Neuronal stem cell (in vitro differentiated cells): Measurements from ENCODE around the gene IL17A.

Source experiments
- DNase-seq: peaks from one replicate; pipeline ENCODE4 v3.0.0-alpha.2; 2013; ENCODE audit warnings: low spot score
- H2AFZ ChIP-seq: one replicate; pipeline ENCODE4 v1.6.1; 2013; ENCODE audit warnings: mild to moderate bottlenecking, low read length, inconsistent platforms
- H2AK5ac ChIP-seq: 2 replicates; pipeline ENCODE4 v1.6.1; 2013; ENCODE audit warnings: low read depth, mild to moderate bottlenecking, inconsistent platforms, low read length, moderate library complexity, mixed read lengths
- H2BK120ac ChIP-seq: 2 replicates; pipeline ENCODE4 v1.6.1; 2013; ENCODE audit warnings: low read depth, mild to moderate bottlenecking, inconsistent platforms, low read length, moderate library complexity, mixed read lengths
- H2BK12ac ChIP-seq: one replicate; pipeline ENCODE4 v1.6.1; 2013; ENCODE audit warnings: low read length, inconsistent platforms
- H2BK15ac ChIP-seq: 2 replicates; pipeline ENCODE4 v1.6.1; 2013; ENCODE audit warnings: mild to moderate bottlenecking, low read length, inconsistent platforms, mixed read lengths
- H2BK5ac ChIP-seq: one replicate; pipeline ENCODE4 v1.6.1; 2013; ENCODE audit warnings: inconsistent platforms, mild to moderate bottlenecking, low read length, moderate library complexity
- H3K14ac ChIP-seq: one replicate; pipeline ENCODE4 v1.6.1; 2013; ENCODE audit warnings: low read length, inconsistent platforms
- H3K18ac ChIP-seq: 2 replicates; pipeline ENCODE4 v1.6.1; 2013; ENCODE audit warnings: low read length, inconsistent platforms
- H3K23ac ChIP-seq: 2 replicates; pipeline ENCODE4 v1.6.1; 2013; ENCODE audit warnings: low read depth, mild to moderate bottlenecking, mixed read lengths, low read length, inconsistent platforms; ENCODE audit not compliant: poor library complexity
- H3K27ac ChIP-seq: replicated peaks from 3 replicates; pipeline ENCODE4 v1.5.1; 2013; ENCODE audit warnings: low read length, inconsistent platforms
- H3K27me3 ChIP-seq, 3 experiments: 2 replicates each; pipeline ENCODE4 v1.6.1; 2013; ENCODE audit warnings: low read length in 3 of 3, mild to moderate bottlenecking in 2 of 3, inconsistent platforms in 1 of 3, low read depth in 1 of 3, mixed read lengths in 1 of 3, moderate library complexity in 1 of 3; ENCODE audit not compliant: control insufficient read depth in 3 of 3, insufficient read depth in 3 of 3
- H3K36me3 ChIP-seq, 2 donors: replicated peaks in 1 of 2; 2 replicates each; pipeline ENCODE4 v1.6.1; 2013; ENCODE audit warnings: low read length in 2 of 2; ENCODE audit not compliant: control insufficient read depth in 2 of 2, insufficient read depth in 2 of 2
- H3K4ac ChIP-seq: 2 replicates; pipeline ENCODE4 v1.6.1; 2013; ENCODE audit warnings: inconsistent platforms, mild to moderate bottlenecking, low read length, moderate library complexity
- H3K4me1 ChIP-seq, 2 donors: 1 replicate in 1 of 2; 2 replicates in 1 of 2; pipeline ENCODE4 v1.6.1; 2013; ENCODE audit warnings: low read length in 2 of 2, low read depth in 1 of 2; ENCODE audit not compliant: control insufficient read depth in 2 of 2, insufficient read depth in 1 of 2
- H3K4me2 ChIP-seq: one replicate; pipeline ENCODE4 v1.6.1; 2013; ENCODE audit warnings: mild to moderate bottlenecking, low read length, inconsistent platforms; ENCODE audit not compliant: insufficient read depth, poor library complexity, severe bottlenecking
- H3K4me3 ChIP-seq, 2 donors: 2 replicates each; pipeline ENCODE4 v1.5.1; 2013; ENCODE audit warnings: low read length in 2 of 2, mild to moderate bottlenecking in 2 of 2, inconsistent platforms in 1 of 2, moderate library complexity in 1 of 2
- H3K79me1 ChIP-seq: one replicate; pipeline ENCODE4 v1.6.1; 2013; ENCODE audit warnings: low read depth, mild to moderate bottlenecking, inconsistent platforms, low read length, moderate library complexity
- H3K9ac ChIP-seq: one replicate; pipeline ENCODE4 v1.6.1; 2013; ENCODE audit warnings: mild to moderate bottlenecking, low read depth, low read length, inconsistent platforms; ENCODE audit not compliant: poor library complexity
- H3K9me3 ChIP-seq, 2 donors: replicated peaks in 1 of 2; 2 replicates each; pipeline versions ENCODE3 to v1.6.1; 2013; ENCODE audit warnings: low read length in 2 of 2, mild to moderate bottlenecking in 2 of 2, inconsistent platforms in 1 of 2, low read depth in 1 of 2, mixed read lengths in 1 of 2, moderate library complexity in 1 of 2; ENCODE audit not compliant: control insufficient read depth in 2 of 2, insufficient read depth in 1 of 2
- H4K8ac ChIP-seq: one replicate; pipeline ENCODE4 v1.6.1; 2013; ENCODE audit warnings: low read depth, mild to moderate bottlenecking, inconsistent platforms, low read length, moderate library complexity
- H4K91ac ChIP-seq: one replicate; pipeline ENCODE4 v1.6.1; 2013; ENCODE audit warnings: low read length, low read depth, mild to moderate bottlenecking, inconsistent platforms; ENCODE audit not compliant: poor library complexity
- WGBS, 2 donors: extraction: QIAGEN DNeasy Blood & Tissue Kit; methylation state at CpG; one replicate each; pipeline ENCODE4 v1.1.7; 2013; ENCODE audit warnings: missing lambda C conversion rate in 2 of 2, mixed read lengths in 1 of 2; ENCODE audit not compliant: insufficient read length in 2 of 2, insufficient replicate concordance in 1 of 2; ENCODE audit errors: extremely low coverage in 2 of 2; 5-methylcytosine and 5-hydroxymethylcytosine counted together

Gene IL17A

DNA sequence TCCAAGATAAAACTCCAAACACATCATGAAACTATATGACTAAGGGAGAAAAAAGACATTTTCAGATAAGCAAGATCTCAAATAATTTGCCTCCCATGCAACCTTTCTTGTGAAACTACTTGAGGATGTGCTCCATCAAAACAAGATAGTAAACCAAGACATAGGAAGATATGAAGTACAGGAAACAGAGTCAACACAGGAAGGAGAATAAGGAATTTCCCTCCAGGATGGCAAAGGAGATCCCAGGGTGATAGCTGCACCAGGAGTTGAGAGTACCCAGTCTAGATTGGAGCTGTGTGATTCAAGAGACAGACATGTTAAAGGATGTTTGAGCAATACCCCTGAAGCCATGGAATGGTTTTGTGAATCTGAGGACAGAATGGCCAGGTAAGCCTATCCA is 15.3 kb downstream of the IL17A start:
- H3K9me3 ChIP-seq: no peaks in the 10 kb centered on the region
- no peak overlapping the region for H3K4ac ChIP-seq
- H3K4me2 ChIP-seq: no peak overlapping the region
- no peak for DNase-seq
- no peak overlapping the region for H3K18ac ChIP-seq
- H4K91ac ChIP-seq: no peak overlapping the region
- H4K8ac ChIP-seq: no peak overlapping the region
- H3K23ac ChIP-seq: no peak overlapping the region
- no peaks in the 10 kb centered on the region for H3K27me3 ChIP-seq
- no peaks in the 10 kb centered on the region for H3K4me1 ChIP-seq
- H3K36me3 ChIP-seq: no peaks in the 10 kb centered on the region
- H3K27ac ChIP-seq: no peak overlapping the region
- no peak overlapping the region for H2AK5ac ChIP-seq
- no peak overlapping the region for H3K4me3 ChIP-seq
- H3K9ac ChIP-seq: no peak overlapping the region
- H3K79me1 ChIP-seq: no peaks in the 10 kb centered on the region
- no peak overlapping the region for H2BK5ac ChIP-seq
- no peak overlapping the region for H3K14ac ChIP-seq
- H2BK12ac ChIP-seq: no peak overlapping the region
- H2BK15ac ChIP-seq: no peak overlapping the region
- no peak overlapping the region for H2AFZ ChIP-seq
- no peak overlapping the region for H2BK120ac ChIP-seq

DNA sequence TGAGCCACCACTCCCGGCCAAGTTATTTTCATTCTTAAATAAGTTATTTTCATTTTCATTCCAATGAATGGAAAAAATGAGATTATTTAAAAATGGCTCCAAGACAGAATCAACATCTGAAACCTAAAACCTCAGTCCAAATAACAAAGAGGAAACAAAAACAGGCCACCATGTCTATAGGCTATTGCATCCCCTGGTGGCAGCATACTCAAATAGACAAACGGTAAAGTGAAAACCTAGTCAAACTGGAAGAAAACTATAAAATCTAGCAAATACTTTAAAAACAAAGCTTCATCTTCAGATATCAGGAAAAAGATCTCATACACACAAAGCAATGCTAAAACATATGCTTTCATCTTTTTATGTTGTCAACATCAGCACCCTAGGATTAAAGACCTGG is 20.9 kb downstream of the IL17A start:
- no peak overlapping the region for H3K4me3 ChIP-seq
- no peak for DNase-seq
- no peak overlapping the region for H2BK5ac ChIP-seq
- no peak overlapping the region for H3K18ac ChIP-seq
- H3K27me3 ChIP-seq: no peaks in the 10 kb centered on the region
- no CpG with 5 or more reads among the region's 2 CpGs for WGBS, 2 donors
- H3K14ac ChIP-seq: no peak overlapping the region
- H2AK5ac ChIP-seq: no peak overlapping the region
- no peaks in the 10 kb centered on the region for H3K36me3 ChIP-seq
- no peak overlapping the region for H3K27ac ChIP-seq
- no peaks in the 10 kb centered on the region for H3K9me3 ChIP-seq
- no peak overlapping the region for H3K23ac ChIP-seq
- H3K9ac ChIP-seq: no peak overlapping the region
- no peak overlapping the region for H2BK12ac ChIP-seq
- H3K4me1 ChIP-seq: no peaks in the 10 kb centered on the region
- H4K91ac ChIP-seq: no peak overlapping the region
- no peak overlapping the region for H2BK120ac ChIP-seq
- H4K8ac ChIP-seq: no peak overlapping the region
- no peak overlapping the region for H3K4ac ChIP-seq
- H3K4me2 ChIP-seq: no peak overlapping the region
- H2BK15ac ChIP-seq: no peak overlapping the region
- no peak overlapping the region for H2AFZ ChIP-seq
- H3K79me1 ChIP-seq: no peaks in the 10 kb centered on the region

DNA sequence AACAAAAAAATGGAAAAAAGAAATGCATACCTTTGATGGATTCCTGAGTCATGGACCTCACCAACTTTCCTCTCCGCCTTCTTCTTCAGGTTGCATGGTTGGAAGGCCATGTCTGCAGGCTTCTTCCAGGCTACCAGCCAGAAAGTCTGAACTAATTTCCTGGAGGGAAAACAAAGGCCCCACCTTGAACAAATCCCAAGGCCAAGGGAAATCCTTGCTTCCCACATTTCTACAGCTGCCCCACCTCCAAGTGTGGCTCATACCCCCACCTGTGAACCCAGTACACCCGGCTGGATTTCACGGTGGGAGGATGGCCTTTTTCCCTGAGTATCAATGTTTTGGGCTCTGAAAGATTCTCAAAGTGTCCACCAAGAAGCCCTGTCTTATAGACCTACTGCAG is 22.4 kb downstream of the IL17A start:
- Histone ChIP-seq H3K4me3 (no peak overlapping the region), H3K36me3 (no peaks in the 10 kb centered on the region), H3K18ac (no peak overlapping the region), H2BK15ac (no peak overlapping the region), H3K4me1 (no peaks in the 10 kb centered on the region), H3K14ac (no peak overlapping the region), H2AFZ (no peak overlapping the region), H3K9ac (no peak overlapping the region), H3K23ac (no peak overlapping the region), H3K27ac (no peak overlapping the region), H2BK120ac (no peak overlapping the region), H4K91ac (no peak overlapping the region), H2BK5ac (no peak overlapping the region), H3K4me2 (no peak overlapping the region), H3K9me3 (no peaks in the 10 kb centered on the region), H3K4ac (no peak overlapping the region), H4K8ac (no peak overlapping the region), H3K79me1 (no peaks in the 10 kb centered on the region), H2AK5ac (no peak overlapping the region), H2BK12ac (no peak overlapping the region), H3K27me3 (no peaks in the 10 kb centered on the region)
- WGBS, 2 donors: no CpG with 5 or more reads among the region's 3 CpGs
- no peak for DNase-seq

DNA sequence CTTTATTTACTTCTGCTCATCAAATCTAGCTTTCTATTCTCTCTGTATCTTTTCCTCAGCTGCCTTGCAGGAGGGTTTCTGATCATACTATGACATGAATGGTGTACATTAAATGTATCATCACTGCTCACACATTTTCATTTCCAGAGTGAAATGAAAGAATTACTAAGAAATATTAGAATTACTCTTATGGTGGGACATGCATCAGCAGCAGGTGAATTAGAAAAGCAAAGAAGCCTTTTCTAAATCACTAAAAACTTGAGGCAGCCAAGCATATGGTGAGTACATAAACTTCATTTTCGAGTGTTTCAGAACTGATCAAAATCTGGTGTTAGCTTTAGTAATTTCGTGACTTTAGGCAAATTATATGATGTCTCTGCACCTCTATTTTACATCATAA is 23.6 kb downstream of the IL17A start:
- no peaks in the 10 kb centered on the region for H3K9me3 ChIP-seq
- no peak overlapping the region for H3K23ac ChIP-seq
- H3K18ac ChIP-seq: no peak overlapping the region
- no peak overlapping the region for H4K91ac ChIP-seq
- no peaks in the 10 kb centered on the region for H3K79me1 ChIP-seq
- no peak overlapping the region for H3K27ac ChIP-seq
- H2AFZ ChIP-seq: no peak overlapping the region
- no peak overlapping the region for H2BK120ac ChIP-seq
- H2BK12ac ChIP-seq: no peak overlapping the region
- no peak overlapping the region for H2AK5ac ChIP-seq
- H3K4ac ChIP-seq: no peak overlapping the region
- H3K14ac ChIP-seq: no peak overlapping the region
- H4K8ac ChIP-seq: no peak overlapping the region
- H3K4me3 ChIP-seq: no peak overlapping the region
- no peak overlapping the region for H2BK5ac ChIP-seq
- no peaks in the 10 kb centered on the region for H3K36me3 ChIP-seq
- H2BK15ac ChIP-seq: no peak overlapping the region
- no peaks in the 10 kb centered on the region for H3K27me3 ChIP-seq
- no peak for DNase-seq
- no peaks in the 10 kb centered on the region for H3K4me1 ChIP-seq
- no peak overlapping the region for H3K4me2 ChIP-seq
- WGBS, 2 donors: no CpG with 5 or more reads among the region's 2 CpGs
- no peak overlapping the region for H3K9ac ChIP-seq
